Measurements from ENCODE around the gene ERC2. TPM values are rescaled to one million over a fixed set of nuclear protein-coding genes. Genes with fewer than 3 reads are reported as not detected.

ERC2 gene
- total and polyA plus RNA-seq, 2 of the 8 experiments (the other 6 are each of a cell fraction or from before 2014, with no cell fraction given): 16.4 to 22.8 TPM

GRCh38 chr3:55801068-55801467 is 667.2 kb downstream of the ERC2 start:
- H2AFZ ChIP-seq (ENCODE audit: low read length): no peak overlapping the region
- no peaks in the 10 kb centered on the region for H3K23me2 ChIP-seq (ENCODE audit: low read depth, low read length)
- H2BK5ac ChIP-seq (ENCODE audit: low read depth, low read length): no peak overlapping the region
- H3K79me1 ChIP-seq (ENCODE audit: low read depth, low read length): no peaks in the 10 kb centered on the region
- DNase-seq (ENCODE audit: low read depth in 1 of 2, low spot score in 2 of 2) (no peak), FAIRE-seq (no peak)
- no peak overlapping the region for H3K56ac ChIP-seq (replicated peaks; ENCODE audit: insufficient read length, low read depth, low read length)
- no peaks in the 10 kb centered on the region for H3K27me3 ChIP-seq (replicated peaks in 1 of 4; ENCODE audit: control insufficient read depth in 3 of 4, extremely low read depth in 1 of 4, insufficient read depth in 3 of 4, low read length in 3 of 4)
- no peak overlapping the region for H2BK12ac ChIP-seq (ENCODE audit: low read depth, low read length)
- no peak overlapping the region for H2BK15ac ChIP-seq (ENCODE audit: low read length)
- H3K4me2 ChIP-seq (ENCODE audit: insufficient read depth in 1 of 2, low read depth in 2 of 2, low read length in 2 of 2): no peak overlapping the region
- no peak overlapping the region for H2BK20ac ChIP-seq (ENCODE audit: low read length)
- no peak overlapping the region for H3K14ac ChIP-seq (ENCODE audit: insufficient read length)
- WGBS, 2 experiments (ENCODE audit: extremely low coverage in 1 of 2, insufficient coverage in 1 of 2, insufficient read length in 1 of 2, insufficient replicate concordance in 2 of 2, low coverage in 1 of 2, low lambda C conversion rate in 2 of 2, missing lambda C conversion rate in 1 of 2): 91% methylated on average over 3 of the region's 3 CpGs; no CpG with 5 or more reads in 1 of the 2 experiments
- no peaks in the 10 kb centered on the region for H3K4me1 ChIP-seq (replicated peaks in 1 of 4; ENCODE audit: control insufficient read depth in 3 of 4, insufficient read depth in 4 of 4, low read length in 3 of 4)
- H3K36me3 ChIP-seq (ENCODE audit: control insufficient read depth in 2 of 4, insufficient read depth in 4 of 4, low read length in 3 of 4): no peaks in the 10 kb centered on the region
- H4K20me1 ChIP-seq (replicated peaks in 1 of 2; ENCODE audit: control insufficient read depth in 1 of 2, insufficient read depth in 2 of 2, low read length in 2 of 2): peaks cover 0 to under 1% of the 10 kb centered on the region in 2 experiments
- no peak overlapping the region for H3K4me3 ChIP-seq (ENCODE audit: extremely low read depth in 1 of 4, insufficient read depth in 2 of 4, low read depth in 3 of 4, low read length in 4 of 4)
- no peak overlapping the region for H3K23ac ChIP-seq (ENCODE audit: insufficient read length)
- H2BK120ac ChIP-seq (replicated peaks; ENCODE audit: low read depth, low read length): no peak overlapping the region
- no peaks in the 10 kb centered on the region for H3K79me2 ChIP-seq (ENCODE audit: control insufficient read depth in 1 of 2, insufficient read depth in 2 of 2, low read length in 2 of 2)
- H3K27ac ChIP-seq (ENCODE audit: low read depth, low read length): no peak overlapping the region
- ChIA-PET CTCF (ENCODE audit: partially characterized antibody) (no interaction called here), POLR2A (ENCODE audit: partially characterized antibody) (no interaction called here)
- no peak overlapping the region for H2AK5ac ChIP-seq (ENCODE audit: low read depth, low read length)
- no peak overlapping the region for H3K9ac ChIP-seq (replicated peaks in 1 of 4; ENCODE audit: extremely low read depth in 1 of 4, low read depth in 3 of 4, low read length in 3 of 4)
- no peak overlapping the region for H3K4ac ChIP-seq (replicated peaks; ENCODE audit: insufficient read length, low read depth, low read length)
- no peak overlapping the region for H4K8ac ChIP-seq (ENCODE audit: extremely low read depth, insufficient read depth, low read length)
- no peak overlapping the region for H4K91ac ChIP-seq (replicated peaks; ENCODE audit: insufficient read length, low read length)
- H3K9me3 ChIP-seq (ENCODE audit: insufficient read depth in 2 of 2, low read depth in 1 of 2, low read length in 1 of 2): no peaks in the 10 kb centered on the region
- H4K5ac ChIP-seq (ENCODE audit: insufficient read length, low read depth, low read length): no peak overlapping the region
- no peak for TF ChIP-seq RFX5 (IDR thresholded peaks at IDR 0.05; ENCODE audit: borderline replicate concordance, low read depth, low read length)
- TF ChIP-seq TEAD4 (IDR thresholded peaks at IDR 0.05; ENCODE audit: low read depth, low read length): no peak
- no peak for TF ChIP-seq TAF1 (IDR thresholded peaks at IDR 0.05; ENCODE audit: low read depth, low read length)
- no peak for TF ChIP-seq BRCA1 (IDR thresholded peaks at IDR 0.05; ENCODE audit: low read depth, low read length)
- H3K18ac ChIP-seq (ENCODE audit: extremely low read depth, low read length): no peak overlapping the region

Data from H1 (cell line).